ENCODE results near the gene NLRC5.
"Not testable (repeated sequence)": the region's sequence is repeated elsewhere in the genome, so short reads cannot be mapped to it uniquely, and the experiment has no call there.

Gene NLRC5

DNA sequence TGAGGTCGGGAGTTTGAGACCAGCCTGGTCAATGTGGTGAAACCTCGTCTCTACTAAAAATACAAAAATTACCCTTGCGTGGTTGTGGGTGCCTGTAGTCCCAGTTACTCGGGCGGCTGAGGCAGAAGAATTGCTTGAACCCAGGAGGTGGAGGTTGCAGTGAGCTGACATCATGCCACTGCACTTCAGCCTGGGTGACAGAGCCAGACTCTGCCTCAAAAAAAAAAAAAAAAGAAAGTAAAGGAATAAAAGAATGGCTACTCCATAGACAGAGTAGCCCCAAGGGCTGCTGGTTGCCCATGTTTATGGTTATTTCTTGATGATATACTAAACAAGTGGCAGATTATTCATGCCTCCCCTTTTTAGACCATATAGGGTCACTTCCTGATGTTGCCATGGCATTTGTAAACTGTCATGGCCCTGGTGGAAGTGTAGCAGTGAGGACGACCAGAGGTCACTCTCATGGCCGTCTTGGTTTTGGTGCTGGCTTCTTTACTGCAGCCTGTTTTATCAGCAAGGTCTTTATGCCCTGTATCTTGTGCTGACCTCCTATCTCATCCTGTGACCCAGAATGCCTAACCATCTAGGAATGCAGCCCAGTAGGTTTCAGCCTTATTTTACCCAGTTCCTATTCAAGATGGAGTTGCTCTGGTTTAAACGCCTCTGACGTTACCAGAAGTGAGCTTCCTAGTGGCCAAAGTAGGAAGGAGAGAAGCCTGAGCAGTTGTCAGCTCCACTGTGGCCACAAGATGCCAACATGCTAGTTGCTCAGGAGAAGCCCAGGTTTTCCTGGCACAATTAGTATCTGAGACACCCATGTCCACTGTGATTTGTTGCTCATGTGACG lies 120.1 kb downstream of the NLRC5 start:
- DNase-seq: not testable (repeated sequence)

DNA sequence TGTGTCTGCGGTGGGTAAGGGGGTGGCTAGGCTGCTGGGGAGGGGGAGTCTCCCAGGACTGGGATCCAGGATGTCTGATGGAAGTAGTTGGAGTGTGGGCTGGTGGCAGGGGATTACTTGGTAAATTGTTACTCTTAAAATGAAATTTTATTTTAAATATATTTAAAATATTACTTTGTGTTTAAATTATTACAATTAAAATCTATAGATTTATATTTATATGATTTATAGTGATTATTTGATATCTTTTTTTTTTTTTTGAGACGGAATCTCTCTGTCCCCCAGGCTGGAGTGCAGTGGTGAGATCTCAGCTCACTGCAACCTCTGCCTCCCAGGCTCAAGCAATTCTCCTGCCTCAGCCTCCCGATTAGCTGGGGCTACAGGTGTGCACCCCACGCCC lies 121.6 kb downstream of the NLRC5 start:
- DNase-seq: no peak

DNA sequence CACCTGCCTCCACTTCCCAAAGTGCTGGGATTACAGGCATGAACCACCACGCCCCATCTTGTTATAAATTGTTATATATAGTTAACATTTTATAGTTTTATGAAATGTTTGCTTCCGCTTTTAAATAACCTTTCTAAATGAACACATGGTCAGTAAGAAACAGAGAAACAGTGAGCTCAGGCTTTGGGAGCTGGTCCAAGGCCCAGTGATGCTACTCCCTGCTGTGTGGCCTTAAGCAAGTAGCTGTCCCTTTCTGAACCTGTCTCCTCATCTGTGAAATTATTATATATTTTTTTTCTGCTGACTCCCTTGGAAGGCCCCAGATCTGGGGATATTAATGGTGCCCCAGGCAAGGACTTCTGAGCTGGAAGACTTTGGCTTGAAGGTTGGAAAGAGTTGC lies 122.1 kb downstream of the NLRC5 start:
- DNase-seq: no peak

DNA sequence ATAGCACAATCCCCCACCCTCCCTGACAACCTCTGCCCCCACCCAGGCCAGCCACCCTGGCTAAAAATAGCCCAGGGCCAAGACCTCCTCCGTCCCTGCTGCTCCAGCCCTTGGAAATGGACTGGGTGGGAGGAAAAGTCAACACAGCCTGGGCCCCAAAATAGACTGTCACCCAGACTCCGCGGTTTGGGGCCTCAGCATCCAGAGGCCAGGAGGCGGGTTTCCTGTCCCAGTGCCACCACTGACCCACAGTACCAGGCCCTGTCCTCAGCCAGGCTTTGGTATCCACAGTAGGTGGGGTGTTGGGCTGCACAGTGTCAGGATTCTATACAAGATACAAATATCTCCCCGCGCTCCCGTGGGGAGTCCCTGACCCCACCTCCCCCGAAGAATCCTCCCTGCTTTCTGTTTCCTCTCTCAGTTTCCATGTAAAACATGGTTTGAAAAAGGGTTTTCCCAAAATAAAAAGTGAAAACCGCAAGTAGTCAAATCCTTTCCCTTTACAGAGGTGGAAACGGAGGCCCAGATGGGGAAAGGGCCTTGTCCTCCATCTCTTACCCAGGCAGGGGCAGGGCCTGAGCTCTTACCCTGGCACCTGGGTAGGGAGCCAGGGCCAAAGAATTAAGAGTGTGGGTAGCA lies 123.2 kb downstream of the NLRC5 start:
- no peak for DNase-seq

DNA sequence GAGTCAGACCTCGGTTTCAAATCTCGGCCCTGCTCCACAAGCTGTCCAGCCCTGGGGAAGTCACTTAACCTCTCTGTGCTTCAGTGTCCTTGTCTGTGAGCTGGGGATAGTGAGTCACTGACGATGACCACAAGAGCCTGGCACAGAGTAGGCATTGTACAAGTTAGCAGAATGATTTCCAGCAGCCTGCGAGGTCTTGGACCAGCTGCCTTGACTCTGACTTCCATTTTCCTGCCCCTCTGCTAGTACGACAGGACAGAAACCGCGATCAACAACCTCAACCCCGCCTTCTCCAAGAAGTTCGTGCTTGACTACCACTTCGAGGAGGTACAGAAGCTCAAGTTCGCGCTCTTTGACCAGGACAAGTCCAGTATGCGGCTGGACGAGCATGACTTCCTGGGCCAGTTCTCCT lies 123.7 kb downstream of the NLRC5 start:
- no peak for DNase-seq

DNA sequence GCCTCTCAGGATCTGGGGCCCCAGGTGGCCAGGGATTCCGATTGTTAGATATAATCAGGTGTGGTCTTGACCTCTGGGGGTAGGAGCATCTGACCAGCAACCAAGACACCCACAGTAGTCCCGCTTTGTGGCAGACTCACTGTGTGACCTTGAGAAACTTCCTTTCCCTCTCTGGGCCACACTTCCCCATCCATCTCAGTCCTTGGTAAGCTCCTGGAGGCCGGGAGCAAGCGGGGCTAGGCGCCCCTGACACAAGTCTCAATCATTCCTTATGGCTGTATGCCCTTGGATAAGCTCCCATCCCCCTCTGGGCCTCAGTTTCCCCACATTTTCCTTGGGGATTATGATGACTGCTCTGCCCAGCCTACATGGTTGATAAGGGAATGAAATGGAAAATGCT lies 124.3 kb downstream of the NLRC5 start:
- no peak for DNase-seq

DNA sequence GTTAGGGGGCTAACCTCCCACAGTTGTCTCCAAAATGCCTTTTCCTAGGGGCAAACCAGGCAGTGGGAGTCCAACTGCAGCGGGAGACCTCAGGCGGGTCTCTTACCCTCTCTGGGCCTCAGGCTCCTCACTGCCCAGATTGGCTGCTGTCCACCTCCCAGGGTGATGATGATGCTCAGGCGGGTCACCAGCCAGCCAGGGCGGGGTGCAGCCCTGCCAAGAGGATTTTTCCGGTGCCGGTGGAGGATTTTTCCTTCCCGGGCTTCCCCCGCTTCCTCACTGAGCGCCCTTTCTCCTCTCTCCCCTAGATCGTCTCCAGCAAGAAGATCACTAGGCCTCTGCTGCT lies 125.8 kb downstream of the NLRC5 start:
- DNase-seq: no peak

DNA sequence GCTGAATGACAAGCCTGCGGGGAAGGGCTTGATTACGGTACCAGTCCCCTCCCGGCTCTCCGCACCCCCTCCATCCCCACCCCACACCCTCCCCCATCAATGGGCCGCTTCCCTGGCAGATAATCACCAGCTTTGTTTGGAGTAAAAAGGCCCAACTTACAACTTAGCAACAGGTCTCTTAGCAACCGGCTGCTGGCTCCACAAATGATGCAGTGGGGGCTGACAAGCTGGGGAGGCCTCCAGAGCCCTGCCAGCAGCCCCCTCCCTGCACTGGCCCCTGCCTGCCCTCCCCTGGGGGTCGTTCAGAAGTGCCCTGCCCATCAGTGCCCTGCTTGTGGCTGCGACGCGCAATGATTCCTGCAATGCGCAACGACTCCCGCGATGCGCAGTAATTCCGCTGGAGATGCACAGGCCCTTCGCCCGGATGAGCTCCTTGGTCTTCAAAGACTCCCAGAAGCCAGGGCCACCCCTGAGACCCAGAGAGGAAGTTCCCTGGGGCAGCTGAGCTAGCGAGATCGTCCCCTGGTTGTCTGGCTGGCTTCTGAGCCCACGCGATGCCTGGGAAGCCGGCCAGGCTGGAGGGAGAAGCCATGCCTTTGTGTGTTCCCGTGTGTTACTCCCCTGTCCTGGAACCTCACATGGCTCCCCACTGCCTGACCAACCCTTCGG lies 126.3 kb downstream of the NLRC5 start:
- no peak for DNase-seq

DNA sequence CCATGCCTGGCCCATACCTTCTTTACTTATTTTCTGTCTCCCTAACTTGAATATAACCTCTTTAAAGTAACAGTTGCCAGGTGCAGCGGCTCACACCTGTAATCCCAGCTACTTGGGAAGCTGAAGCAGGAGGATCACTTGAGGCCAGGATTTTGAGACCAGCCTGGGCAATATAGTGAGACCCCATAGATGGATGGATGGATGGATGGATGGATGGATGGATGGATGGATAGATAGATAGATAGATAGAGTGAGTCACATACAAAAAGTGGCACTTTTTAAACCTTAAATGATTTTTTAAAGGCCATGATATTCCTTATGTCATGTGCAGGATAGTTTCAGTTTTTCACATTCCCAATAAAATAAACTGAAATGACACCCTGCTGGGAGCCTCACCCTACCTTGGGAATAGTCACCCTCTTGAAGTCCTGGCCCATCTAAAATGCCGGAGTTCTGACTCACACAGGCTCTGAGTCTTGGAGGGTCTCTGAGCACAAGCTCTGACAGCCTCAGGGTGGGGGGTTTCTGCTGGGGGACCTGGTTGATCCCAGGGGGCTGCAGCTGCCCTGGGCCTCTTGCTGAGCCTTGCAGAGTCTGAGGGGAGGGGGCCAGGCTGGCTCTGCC lies 129.2 kb downstream of the NLRC5 start:
- DNase-seq: no peak

DNA sequence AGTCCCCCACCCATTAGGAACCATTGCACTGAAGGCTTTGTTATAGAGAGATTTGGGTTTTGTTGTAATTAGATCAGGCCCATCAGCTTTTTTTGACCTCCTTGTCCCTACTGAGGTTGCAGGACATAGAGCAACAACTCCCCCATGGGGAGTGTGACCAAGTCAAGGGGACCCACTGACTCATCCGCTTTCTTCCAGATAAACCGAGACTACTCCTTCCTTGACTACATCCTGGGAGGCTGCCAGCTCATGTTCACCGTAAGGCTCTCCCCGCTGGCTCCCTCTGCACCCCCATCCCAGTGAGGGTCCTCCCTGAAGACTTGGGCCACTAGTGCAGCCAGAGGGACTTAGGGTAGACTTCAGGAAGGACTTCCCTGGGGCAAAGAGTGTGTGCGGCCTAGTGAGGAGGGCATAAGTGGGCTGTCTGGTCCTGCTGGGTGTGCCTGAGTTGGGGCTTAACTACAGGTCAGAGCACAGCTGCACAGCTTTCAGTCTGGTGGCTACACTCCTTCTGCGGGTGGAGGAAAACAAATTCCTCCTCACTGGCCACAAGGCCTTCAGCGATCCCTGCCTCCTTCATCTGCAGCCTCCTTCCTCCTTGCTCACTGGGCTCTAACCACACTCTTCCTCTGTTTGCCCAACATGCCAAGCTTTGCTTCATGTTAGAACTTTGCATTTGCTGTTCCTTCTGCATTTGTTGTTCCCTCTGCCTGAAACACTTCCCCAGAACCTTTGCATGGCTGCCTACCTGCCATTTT lies 134.0 kb downstream of the NLRC5 start:
- no peak for DNase-seq

DNA sequence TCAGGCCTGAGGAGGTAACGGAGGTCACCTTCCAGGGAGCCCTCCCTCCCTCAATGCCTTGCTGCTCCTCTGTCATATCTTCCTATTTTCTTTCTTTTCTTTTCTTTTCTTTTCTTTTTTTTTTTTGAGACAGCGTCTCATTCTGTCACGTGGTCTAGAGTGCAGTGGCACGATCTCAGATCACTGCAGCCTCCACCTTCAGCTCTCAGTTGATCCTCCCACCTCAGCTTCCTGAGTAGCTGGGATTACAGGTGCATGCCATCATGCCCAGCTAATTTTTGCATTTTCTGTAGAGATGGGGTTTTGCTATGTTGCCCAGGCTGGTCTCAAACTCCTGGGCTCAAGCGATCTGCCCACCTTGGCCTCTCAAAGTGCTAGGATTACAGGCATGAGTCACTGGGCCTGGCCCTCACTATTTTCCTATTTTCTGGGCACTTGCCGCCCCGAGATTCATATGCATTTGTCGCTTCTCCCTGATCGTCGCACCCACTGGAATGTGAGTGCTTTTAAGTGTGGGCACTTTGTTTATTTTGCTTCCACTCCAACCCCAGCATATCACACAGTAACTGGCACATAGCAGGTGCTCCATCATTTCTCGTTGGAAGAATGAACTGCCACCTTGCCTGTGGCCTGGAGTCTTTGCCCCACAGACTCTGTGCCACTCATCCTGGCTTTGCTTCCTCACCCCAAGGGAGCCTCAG lies 134.8 kb downstream of the NLRC5 start:
- no peak for DNase-seq

DNA sequence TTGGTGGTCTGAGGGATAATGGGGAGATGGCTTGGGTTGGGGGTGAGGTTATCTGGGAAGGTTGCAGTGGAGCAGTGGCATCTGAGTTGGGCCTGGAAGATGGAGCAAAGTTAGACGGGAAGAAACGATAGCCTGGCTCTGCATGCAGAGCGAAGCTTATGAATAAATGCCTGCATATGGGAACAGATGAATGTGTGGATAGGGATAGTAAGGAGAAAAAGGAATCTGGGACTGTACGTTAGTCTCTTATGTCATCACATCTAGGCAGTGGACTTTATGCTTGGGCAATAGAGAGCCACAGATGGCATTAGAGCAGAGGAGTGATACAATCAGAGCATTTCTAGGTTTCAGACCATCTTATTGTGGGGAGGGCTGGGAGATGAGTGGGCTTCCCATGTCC lies 136.0 kb downstream of the NLRC5 start:
- no peak for DNase-seq

DNA sequence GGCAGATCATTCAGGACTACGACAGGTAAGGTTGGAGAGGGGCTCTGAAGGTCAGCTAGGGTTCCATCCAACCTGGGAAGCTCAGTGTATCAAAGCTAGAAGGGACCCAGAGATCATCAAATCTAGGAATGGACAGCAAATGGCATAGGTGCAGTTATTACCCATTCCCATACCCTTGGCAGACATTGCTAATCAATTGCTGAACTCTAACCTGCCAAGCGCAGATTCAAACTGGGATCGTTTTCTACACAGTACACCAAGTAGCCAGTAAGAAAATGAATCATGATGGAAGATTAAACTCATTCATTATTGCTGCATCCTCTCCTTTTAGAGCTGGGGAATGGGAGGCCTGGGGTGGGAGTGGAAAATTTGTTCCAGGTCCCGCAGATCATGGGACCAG lies 136.6 kb downstream of the NLRC5 start:
- DNase-seq: no peak

DNA sequence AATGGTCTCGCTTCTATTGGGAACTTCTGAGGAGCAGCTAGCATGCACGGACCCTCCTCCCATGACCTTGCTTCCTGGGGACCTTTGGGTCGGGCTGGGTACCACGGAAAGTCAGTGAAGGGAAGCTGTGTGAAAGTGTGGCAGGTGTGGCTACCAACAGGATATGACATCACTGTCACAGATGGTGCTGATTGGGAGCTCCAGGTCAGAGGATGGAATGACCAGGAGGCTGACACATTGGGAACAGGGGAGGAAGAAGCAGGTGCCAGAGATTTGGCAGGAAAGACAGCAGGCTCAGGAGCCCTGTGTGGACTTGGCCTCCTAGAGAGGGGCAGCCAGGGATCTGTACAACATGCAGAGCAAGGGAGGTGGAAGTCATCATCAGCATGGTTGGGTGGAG lies 137.1 kb downstream of the NLRC5 start:
- DNase-seq: no peak

DNA sequence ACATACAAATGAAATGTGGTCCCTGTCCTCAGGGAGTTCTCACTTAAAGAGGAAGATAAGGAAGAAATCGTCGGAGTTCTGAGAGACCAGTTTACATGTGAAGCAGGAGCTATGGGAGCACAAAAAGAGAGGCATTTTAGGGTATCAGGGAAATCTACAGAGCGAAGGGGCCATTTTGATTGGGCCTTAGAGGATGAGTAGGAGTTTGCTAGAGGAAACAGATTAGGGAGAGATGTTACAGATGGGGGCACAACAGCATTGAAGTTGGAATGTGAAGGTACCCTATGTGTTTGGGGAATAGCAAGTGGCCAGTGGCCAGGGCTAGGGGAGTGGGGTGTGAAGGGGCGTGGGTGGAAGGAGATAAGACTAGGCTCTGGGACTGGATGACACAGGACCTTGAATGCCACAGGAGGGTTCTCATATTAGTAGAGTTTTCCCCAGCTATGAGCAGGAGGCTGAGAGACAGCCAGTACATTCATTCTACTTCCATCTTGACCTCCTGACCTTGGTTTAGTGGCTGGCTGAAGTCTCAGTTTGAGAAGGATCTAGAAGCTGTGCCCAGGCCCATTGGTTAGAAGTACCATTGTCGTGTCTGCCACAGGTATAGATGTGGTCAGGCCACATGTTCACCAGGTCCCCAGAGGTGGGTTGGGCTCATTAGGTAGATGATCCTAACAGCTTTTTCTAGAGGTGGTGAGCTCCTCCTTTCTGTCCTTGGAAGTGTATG lies 137.8 kb downstream of the NLRC5 start:
- no peak for DNase-seq

DNA sequence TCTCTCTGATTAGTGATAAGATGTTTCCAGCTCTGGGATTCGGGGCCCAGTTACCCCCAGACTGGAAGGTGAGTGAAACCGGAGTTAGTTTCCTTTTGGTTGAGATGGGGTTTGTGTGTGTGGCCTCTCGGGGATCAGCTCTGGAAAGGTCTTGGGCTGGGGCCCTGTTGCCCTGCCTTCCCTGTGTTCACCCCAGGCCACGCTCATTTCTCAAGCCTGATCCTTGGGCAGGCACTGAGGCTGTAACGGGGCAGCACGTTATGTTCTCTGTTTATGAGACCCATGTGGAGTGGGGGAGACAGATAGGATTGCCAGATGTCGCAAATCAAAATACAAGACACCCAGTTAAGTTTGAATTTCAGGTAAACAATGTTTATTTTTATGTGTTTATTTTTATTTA lies 138.5 kb downstream of the NLRC5 start:
- DNase-seq: no peak

DNA sequence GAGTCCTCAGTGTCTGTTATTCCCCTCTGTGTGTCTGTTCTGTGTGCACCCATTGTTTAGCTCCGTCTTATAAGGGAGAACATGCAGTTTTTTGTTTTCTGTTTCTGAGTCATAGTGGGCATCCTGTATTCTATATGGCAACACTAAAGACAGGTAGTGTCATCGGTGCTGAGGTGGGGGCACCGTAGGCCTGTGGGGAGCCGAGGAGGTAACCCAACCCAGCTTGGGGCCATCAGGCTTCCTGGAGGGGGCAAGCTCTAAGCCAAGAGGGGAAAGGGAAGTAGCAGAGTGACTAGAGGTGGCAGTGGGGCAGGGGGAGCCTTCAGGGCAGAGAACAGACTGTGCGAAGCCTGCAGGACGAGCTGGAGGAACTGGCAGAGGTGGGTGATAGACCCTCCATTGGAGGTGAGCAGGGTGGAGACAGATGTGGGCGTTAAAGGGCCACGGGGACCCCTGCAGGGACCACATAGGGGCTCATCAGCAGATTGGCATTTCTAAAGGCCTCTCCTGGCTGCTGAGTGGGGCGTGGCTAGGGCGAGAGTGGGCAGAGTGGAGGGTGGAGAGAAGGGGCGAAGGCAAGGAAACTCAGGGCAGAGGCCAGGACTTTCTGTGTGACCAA lies 139.5 kb downstream of the NLRC5 start:
- no peak for DNase-seq

DNA sequence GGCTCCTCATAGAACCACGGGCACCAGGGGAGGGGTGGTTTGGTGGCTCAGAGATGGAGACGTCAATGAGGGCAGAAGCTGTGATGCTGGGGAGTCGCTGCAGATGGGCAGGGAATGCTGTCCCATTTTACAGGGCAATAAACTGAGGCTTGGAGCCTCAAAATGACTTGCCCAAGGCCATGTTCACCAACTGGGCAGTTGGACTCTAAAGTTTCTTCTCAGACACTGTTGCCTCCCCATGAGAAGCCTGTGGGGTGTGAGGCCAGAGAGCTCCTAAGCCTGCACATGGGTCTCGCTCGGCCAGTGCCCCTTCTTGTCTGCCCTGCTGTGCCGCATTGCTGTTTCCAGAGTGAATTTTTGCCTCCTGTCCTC lies 141.6 kb downstream of the NLRC5 start:
- DNase-seq: no peak

DNA sequence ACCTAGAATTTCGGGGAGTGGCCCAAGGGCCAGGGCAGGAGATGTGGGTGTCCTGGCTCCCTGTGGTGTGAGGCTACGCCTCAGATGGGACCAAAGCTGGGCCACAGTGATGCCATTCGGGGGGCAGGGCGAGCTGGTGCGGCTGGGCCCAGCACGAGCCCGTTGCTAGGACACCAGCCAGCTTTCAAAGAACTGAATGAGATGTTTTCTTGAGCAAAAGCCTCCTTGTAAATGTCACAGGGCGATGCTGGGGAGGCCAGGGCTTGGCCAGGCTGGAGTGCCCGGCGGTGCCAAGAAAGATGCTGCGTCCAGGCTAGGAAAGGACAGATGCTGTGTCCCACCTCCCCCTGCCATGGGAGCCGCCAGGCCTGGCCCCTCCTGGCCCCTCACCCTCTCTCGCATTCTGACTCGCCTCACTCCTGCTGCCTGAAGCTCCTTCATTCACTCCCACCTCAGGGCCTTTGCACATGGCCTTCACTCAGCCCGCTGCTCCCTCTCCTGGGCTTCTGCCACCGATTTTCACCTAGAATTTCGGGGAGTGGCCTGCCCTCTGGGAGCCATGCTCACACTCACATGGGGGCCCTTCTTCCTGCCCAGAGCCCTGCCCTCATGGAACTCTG lies 142.1 kb downstream of the NLRC5 start:
- DNase-seq: no peak

DNA sequence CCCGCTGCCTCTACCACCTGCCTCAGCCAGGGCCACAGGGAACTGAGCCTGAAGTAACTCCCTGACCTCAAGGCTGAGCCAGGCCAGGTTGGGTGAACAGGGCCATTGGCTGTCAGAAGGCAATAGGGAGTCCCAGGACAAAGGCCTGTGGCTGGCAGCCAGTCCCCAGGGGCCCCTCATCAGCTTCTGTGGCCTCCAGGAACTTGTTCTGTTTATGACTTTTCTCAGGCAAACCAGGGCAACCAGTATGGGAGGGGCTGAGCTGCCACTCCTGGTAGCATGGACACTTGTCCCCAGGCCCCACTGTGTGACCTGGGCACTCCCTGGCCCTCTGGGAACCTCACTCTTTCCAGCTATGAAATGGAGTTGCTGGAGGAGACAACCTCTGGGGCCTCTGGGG lies 143.1 kb downstream of the NLRC5 start:
- DNase-seq: no peak

DNA sequence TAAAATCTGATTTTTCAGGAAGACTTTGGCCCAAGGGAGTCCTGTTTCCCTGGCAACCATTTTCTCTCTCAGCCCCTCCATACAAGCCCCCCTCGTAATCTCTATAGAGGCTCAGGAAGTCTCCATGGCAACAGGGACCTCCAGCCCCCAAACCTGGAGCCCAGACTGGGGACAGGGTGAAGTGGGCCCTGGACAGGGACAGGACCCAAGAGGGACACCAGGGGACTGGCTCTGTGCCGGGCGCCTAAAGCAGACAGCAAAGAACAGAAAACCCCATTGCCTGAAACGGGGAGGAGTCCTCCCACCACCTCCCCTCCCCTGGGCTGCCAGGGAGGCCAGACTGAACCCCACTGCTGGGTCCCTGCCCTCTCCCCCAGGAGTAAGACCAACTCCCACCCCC lies 143.7 kb downstream of the NLRC5 start:
- no peak for DNase-seq

All from GOT3 (cell line).